ENCODE results near the gene CYP46A1. TPM values are rescaled to one million over a fixed set of nuclear protein-coding genes. Genes with fewer than 3 reads are reported as not detected.

CYP46A1 gene
- total RNA-seq, 1 experiment from 2014 or later: not detected

DNA sequence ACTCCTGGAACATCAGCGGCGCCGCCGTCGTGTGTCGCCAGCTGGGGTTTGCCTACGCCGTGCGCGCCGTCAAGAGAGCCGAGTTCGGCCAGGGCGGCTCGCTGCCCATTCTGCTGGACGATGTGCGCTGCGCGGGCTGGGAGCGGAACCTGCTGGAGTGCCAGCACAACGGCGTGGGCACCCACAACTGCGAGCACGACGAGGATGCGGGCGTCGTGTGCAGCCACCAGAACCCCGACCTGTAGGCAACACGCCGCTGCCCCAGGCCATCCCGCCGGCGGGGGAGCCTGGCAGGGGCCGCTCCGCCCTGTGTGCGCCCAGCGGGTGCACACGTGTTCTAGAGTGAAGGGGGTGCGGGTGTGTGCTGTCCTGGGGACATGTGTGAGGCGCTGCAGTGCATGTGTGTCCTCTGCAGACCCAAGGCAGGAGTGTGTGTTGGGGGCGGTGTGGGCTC is 8.7 kb upstream of the CYP46A1 start:
- no peaks in the 10 kb centered on the region for H3K9me2 ChIP-seq (ENCODE audit: insufficient read depth)
- H3K36me3 ChIP-seq (ENCODE audit: low read depth): no peaks in the 10 kb centered on the region
- no peak overlapping the region for H3K27ac ChIP-seq
- no peaks in the 10 kb centered on the region for H3F3A ChIP-seq (ENCODE audit: insufficient read depth, low read depth)
- H3K79me2 ChIP-seq (ENCODE audit: low read depth): no peaks in the 10 kb centered on the region
- CTCF ChIA-PET: no interaction called here
- no peaks in the 10 kb centered on the region for H3K9me3 ChIP-seq (ENCODE audit: insufficient read depth, low read depth)
- H3K4me2 ChIP-seq: no peak overlapping the region
- BruUV-seq (replicated peaks): no TSS peak
- TF ChIP-seq, protein P1, sequence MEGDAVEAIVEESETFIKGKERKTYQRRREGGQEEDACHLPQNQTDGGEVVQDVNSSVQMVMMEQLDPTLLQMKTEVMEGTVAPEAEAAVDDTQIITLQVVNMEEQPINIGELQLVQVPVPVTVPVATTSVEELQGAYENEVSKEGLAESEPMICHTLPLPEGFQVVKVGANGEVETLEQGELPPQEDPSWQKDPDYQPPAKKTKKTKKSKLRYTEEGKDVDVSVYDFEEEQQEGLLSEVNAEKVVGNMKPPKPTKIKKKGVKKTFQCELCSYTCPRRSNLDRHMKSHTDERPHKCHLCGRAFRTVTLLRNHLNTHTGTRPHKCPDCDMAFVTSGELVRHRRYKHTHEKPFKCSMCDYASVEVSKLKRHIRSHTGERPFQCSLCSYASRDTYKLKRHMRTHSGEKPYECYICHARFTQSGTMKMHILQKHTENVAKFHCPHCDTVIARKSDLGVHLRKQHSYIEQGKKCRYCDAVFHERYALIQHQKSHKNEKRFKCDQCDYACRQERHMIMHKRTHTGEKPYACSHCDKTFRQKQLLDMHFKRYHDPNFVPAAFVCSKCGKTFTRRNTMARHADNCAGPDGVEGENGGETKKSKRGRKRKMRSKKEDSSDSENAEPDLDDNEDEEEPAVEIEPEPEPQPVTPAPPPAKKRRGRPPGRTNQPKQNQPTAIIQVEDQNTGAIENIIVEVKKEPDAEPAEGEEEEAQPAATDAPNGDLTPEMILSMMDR (conservative IDR thresholded peaks at IDR 0.05): no peak
- TF ChIP-seq EZH2 (IDR thresholded peaks at IDR 0.05; ENCODE audit: low read depth): no peak
- DNase-seq: no peak
- POLR2A ChIA-PET (ENCODE audit: unreplicated experiment): no interaction called here
- intact Hi-C loops (cut with micrococcal nuclease; ENCODE audit: unreplicated experiment): no loop called here
- no peak overlapping the region for H3K4me3 ChIP-seq
- H4K20me1 ChIP-seq (ENCODE audit: insufficient read depth): no peaks in the 10 kb centered on the region
- H3K27me3 ChIP-seq (ENCODE audit: insufficient read depth, low read depth): no peaks in the 10 kb centered on the region
- no peaks in the 10 kb centered on the region for H3K4me1 ChIP-seq (replicated peaks; ENCODE audit: insufficient read depth)
- H2AFZ ChIP-seq: no peak overlapping the region

DNA sequence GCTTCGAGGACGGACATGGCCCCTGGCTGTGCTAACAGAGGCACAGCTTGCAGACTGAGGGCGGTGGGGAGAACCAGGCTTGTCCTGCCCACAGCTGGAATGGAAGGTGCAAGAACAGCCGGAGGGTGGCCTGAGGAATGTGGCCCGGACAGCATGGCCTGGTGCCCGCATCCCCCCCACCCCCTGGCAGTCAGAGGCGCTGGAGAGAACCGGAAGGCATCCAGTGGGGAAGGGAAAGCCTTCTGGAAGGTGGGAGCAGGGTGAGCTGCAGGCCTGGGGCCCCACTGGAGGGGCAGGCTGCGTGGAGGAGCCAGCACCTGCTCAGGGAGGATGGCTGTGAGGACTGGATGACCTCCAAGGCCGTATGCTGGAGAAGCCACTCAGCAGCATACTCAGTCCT is 8.1 kb upstream of the CYP46A1 start:
- CTCF ChIA-PET: no interaction called here
- H3K27me3 ChIP-seq (ENCODE audit: insufficient read depth, low read depth): no peaks in the 10 kb centered on the region
- no peaks in the 10 kb centered on the region for H4K20me1 ChIP-seq (ENCODE audit: insufficient read depth)
- no peaks in the 10 kb centered on the region for H3F3A ChIP-seq (ENCODE audit: insufficient read depth, low read depth)
- no peaks in the 10 kb centered on the region for H3K79me2 ChIP-seq (ENCODE audit: low read depth)
- no peaks in the 10 kb centered on the region for H3K9me2 ChIP-seq (ENCODE audit: insufficient read depth)
- intact Hi-C loops (cut with micrococcal nuclease; ENCODE audit: unreplicated experiment): no loop called here
- POLR2A ChIA-PET (ENCODE audit: unreplicated experiment): no interaction called here
- DNase-seq: no peak
- no peaks in the 10 kb centered on the region for H3K9me3 ChIP-seq (ENCODE audit: insufficient read depth, low read depth)
- no peak overlapping the region for H3K4me2 ChIP-seq
- no peaks in the 10 kb centered on the region for H3K36me3 ChIP-seq (ENCODE audit: low read depth)
- no peaks in the 10 kb centered on the region for H3K4me1 ChIP-seq (replicated peaks; ENCODE audit: insufficient read depth)
- no peak overlapping the region for H3K4me3 ChIP-seq
- no peak overlapping the region for H2AFZ ChIP-seq
- no TSS peak for BruUV-seq (replicated peaks)
- H3K27ac ChIP-seq: no peak overlapping the region
- TF ChIP-seq, protein P1 (conservative IDR thresholded peaks at IDR 0.05): no peak
- no peak for TF ChIP-seq EZH2 (IDR thresholded peaks at IDR 0.05; ENCODE audit: low read depth)

DNA sequence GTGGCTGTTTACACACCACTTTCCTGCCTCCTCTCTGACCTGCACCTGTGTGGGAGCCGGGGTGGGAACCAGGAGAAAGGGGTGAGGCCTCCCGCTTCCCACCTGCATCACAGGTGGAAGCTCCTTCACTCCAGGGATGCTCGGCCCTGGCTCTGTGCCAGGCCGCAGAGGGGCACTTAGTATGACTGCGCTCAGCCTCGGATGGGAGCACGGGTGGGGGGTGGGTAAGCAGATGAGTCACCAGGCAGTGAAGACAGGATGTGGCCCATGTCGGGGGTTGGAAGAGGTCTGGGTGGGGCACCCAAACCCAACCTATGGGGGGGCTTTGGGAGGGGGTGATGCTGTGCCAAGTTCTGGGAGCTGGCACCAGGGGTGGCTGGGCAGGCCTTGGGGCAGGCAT is 7.4 kb upstream of the CYP46A1 start:
- intact Hi-C loops (cut with micrococcal nuclease; ENCODE audit: unreplicated experiment): no loop called here
- no peak overlapping the region for H2AFZ ChIP-seq
- no peak for TF ChIP-seq EZH2 (IDR thresholded peaks at IDR 0.05; ENCODE audit: low read depth)
- TF ChIP-seq, protein P1 (conservative IDR thresholded peaks at IDR 0.05): no peak
- H3K4me3 ChIP-seq: no peak overlapping the region
- no peak overlapping the region for H3K27ac ChIP-seq
- no peaks in the 10 kb centered on the region for H4K20me1 ChIP-seq (ENCODE audit: insufficient read depth)
- ChIA-PET CTCF (no interaction called here), POLR2A (ENCODE audit: unreplicated experiment) (no interaction called here)
- no peaks in the 10 kb centered on the region for H3F3A ChIP-seq (ENCODE audit: insufficient read depth, low read depth)
- H3K79me2 ChIP-seq (ENCODE audit: low read depth): no peaks in the 10 kb centered on the region
- H3K4me1 ChIP-seq (replicated peaks; ENCODE audit: insufficient read depth): no peaks in the 10 kb centered on the region
- BruUV-seq (replicated peaks): no TSS peak
- H3K27me3 ChIP-seq (ENCODE audit: insufficient read depth, low read depth): no peaks in the 10 kb centered on the region
- no peaks in the 10 kb centered on the region for H3K9me3 ChIP-seq (ENCODE audit: insufficient read depth, low read depth)
- no peak overlapping the region for H3K4me2 ChIP-seq
- no peaks in the 10 kb centered on the region for H3K9me2 ChIP-seq (ENCODE audit: insufficient read depth)
- DNase-seq: no peak
- H3K36me3 ChIP-seq (ENCODE audit: low read depth): no peaks in the 10 kb centered on the region
